LoVo (cell line): ENCODE results near the gene SLC29A1.

Source experiments
- DNase-seq: peaks from one replicate; pipeline ENCODE4 v3.0.0-alpha.2; 2016; ENCODE audit warnings: low spot score

SLC29A1 gene

GRCh38 chr6:44237021-44237812 lies 13.8 kb downstream of the SLC29A1 start:
- DNase-seq = peak; percentile 98

- DNase-seq = peak; percentile 69
These were observed 14.5 kb downstream of the SLC29A1 start for GRCh38 chr6:44237813-44238433.

- no peak for DNase-seq
These were observed 15.4 kb downstream of the SLC29A1 start for GRCh38 chr6:44238687-44239350.

GRCh38 chr6:44243345-44243744 lies 19.9 kb downstream of the SLC29A1 start:
- no peak for DNase-seq

- DNase-seq = no peak
These were observed 22.1 kb downstream of the SLC29A1 start for GRCh38 chr6:44245391-44245911.

- peak; percentile 82 for DNase-seq
These were observed 22.7 kb downstream of the SLC29A1 start for GRCh38 chr6:44245912-44246662.

GRCh38 chr6:44246663-44247337 lies 23.4 kb downstream of the SLC29A1 start, which contains the start of gene HSP90AB1:
HSP90AB1 (plus strand) TSS chr6:44247101; CDS start chr6:44248630, 1,529 bp downstream.
- peak; percentile 97 for DNase-seq

GRCh38 chr6:44247338-44248302 lies 24.2 kb downstream of the SLC29A1 start:
- peak; percentile 41 for DNase-seq

GRCh38 chr6:44248579-44248978 lies 25.2 kb downstream of the SLC29A1 start:
- no peak for DNase-seq

- no peak for DNase-seq
These were observed 25.8 kb downstream of the SLC29A1 start for GRCh38 chr6:44249082-44249748.

GRCh38 chr6:44250067-44250717 lies 26.8 kb downstream of the SLC29A1 start:
- no peak for DNase-seq

GRCh38 chr6:44250718-44251123 lies 27.3 kb downstream of the SLC29A1 start:
- no peak for DNase-seq

- no peak for DNase-seq
These were observed 28.5 kb downstream of the SLC29A1 start for GRCh38 chr6:44251576-44252524.

GRCh38 chr6:44253307-44254101 lies 30.1 kb downstream of the SLC29A1 start:
- DNase-seq = peak; percentile 43

- peak; percentile 29 for DNase-seq
These were observed 31.1 kb downstream of the SLC29A1 start for GRCh38 chr6:44254191-44255104.
